ENCODE results near the gene R3HCC1L. TPM values are rescaled to one million over a fixed set of nuclear protein-coding genes. Genes with fewer than 3 reads are reported as not detected.

The R3HCC1L gene
- total RNA-seq, 1 experiment from 2014 or later, result 11.8 TPM

DNA sequence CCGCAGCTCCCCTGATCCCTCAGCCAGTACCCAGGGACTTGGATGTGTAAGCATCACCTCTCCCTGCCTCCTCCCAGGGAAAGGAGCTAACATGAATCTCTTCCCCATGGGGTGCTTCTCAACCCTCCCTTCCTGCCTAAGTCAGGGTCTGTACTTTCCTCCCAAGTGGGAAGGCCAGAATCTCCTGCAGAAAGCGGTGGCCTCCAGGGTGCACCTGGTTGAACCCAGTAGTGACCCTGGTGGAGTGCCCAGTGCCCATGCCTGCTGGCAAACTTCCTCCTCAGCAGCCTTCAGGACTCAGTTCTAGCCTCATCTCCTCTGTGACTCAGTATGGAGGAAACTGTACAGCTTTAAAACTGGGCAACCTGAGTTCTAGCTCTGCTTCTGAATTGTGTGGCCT lies 136.3 kb downstream of the R3HCC1L start:
- peaks cover 1% of the 10 kb centered on the region for H3K9me3 Mint-ChIP-seq (ENCODE audit: low read depth, unreplicated experiment)
- no TSS peak for BruUV-seq (replicated peaks)
- DNase-seq, result no peak
- H3K27ac Mint-ChIP-seq (ENCODE audit: unreplicated experiment), result no peak overlapping the region
- intact Hi-C loops (cut with micrococcal nuclease; ENCODE audit: unreplicated experiment), result no loop called here
- TF ChIP-seq, protein P1, sequence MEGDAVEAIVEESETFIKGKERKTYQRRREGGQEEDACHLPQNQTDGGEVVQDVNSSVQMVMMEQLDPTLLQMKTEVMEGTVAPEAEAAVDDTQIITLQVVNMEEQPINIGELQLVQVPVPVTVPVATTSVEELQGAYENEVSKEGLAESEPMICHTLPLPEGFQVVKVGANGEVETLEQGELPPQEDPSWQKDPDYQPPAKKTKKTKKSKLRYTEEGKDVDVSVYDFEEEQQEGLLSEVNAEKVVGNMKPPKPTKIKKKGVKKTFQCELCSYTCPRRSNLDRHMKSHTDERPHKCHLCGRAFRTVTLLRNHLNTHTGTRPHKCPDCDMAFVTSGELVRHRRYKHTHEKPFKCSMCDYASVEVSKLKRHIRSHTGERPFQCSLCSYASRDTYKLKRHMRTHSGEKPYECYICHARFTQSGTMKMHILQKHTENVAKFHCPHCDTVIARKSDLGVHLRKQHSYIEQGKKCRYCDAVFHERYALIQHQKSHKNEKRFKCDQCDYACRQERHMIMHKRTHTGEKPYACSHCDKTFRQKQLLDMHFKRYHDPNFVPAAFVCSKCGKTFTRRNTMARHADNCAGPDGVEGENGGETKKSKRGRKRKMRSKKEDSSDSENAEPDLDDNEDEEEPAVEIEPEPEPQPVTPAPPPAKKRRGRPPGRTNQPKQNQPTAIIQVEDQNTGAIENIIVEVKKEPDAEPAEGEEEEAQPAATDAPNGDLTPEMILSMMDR (IDR thresholded peaks at IDR 0.05; ENCODE audit: unreplicated experiment), result no peak
- H3K36me3 Mint-ChIP-seq (ENCODE audit: insufficient read depth, unreplicated experiment), result peaks cover 20% of the 10 kb centered on the region
- H3K4me1 Mint-ChIP-seq (ENCODE audit: low read depth, unreplicated experiment), result peaks cover 58% of the 10 kb centered on the region
- CTCF ChIA-PET, result interaction anchor here (2.4 kb wide), 1 partner anchor 38 kb away, joined by 9 read pairs; no protein-coding TSS in a partner anchor
- H3K4me3 Mint-ChIP-seq (ENCODE audit: low read depth, unreplicated experiment), result no peak overlapping the region
- no peaks in the 10 kb centered on the region for H3K27me3 Mint-ChIP-seq (ENCODE audit: unreplicated experiment)

DNA sequence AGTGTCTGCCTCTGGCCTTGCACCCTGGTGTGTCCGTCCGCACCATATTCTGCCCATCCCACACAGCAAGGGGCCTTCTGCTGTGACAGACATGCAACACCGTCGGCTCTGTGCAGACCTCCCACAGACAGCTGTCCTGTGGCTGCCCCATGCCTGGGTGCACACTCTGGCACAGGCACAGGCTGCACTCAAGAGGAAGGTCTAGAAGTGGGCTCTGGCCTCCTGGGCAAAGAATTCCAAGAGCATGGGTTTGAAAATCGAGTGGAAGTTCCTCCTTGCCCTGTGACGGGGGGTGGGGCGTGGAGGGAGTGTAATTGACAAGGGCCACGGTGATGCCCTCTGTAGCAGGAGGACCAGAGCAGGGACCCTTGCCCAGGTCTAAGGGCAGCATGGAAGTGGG lies 137.8 kb downstream of the R3HCC1L start:
- no TSS peak for BruUV-seq (replicated peaks)

DNA sequence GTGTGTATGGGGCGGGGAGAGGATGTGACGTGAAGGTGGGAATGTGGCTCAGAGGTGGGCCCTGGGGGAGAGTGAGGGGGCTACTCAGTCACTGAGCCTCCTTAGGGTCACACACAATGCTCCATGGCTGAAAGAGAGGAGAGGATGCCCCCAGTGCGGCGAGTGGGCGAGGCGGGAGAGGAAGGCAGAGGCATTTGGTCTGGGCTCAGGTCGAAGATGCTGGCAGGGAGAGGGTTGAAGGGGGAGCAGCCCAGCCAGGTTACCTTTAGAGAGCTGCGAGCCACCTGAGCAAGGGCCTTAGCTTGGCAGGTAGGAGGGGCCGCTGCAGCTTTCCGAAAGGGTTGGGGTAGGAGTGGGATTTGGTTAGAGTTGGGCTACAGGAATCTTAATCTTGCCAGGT lies 138.2 kb downstream of the R3HCC1L start:
- no peak for DNase-seq
- peaks cover 3% of the 10 kb centered on the region for H3K9me3 Mint-ChIP-seq (ENCODE audit: low read depth, unreplicated experiment)
- TF ChIP-seq, protein P1 (IDR thresholded peaks at IDR 0.05; ENCODE audit: unreplicated experiment), result no peak
- H3K36me3 Mint-ChIP-seq (ENCODE audit: insufficient read depth, unreplicated experiment), result peaks cover 20% of the 10 kb centered on the region
- no peaks in the 10 kb centered on the region for H3K27me3 Mint-ChIP-seq (ENCODE audit: unreplicated experiment)
- intact Hi-C loops (cut with micrococcal nuclease; ENCODE audit: unreplicated experiment), result no loop called here
- no peak overlapping the region for H3K27ac Mint-ChIP-seq (ENCODE audit: unreplicated experiment)
- CTCF ChIA-PET, result interaction anchor here (0.6 kb wide), 1 partner anchor 231 kb away, joined by 3 read pairs; no protein-coding TSS in a partner anchor
- H3K4me1 Mint-ChIP-seq (ENCODE audit: low read depth, unreplicated experiment), result peaks cover 44% of the 10 kb centered on the region
- no TSS peak for BruUV-seq (replicated peaks)
- H3K4me3 Mint-ChIP-seq (ENCODE audit: low read depth, unreplicated experiment), result no peak overlapping the region

More for the DNA sequence above, 137.8 kb downstream of the R3HCC1L start:
- Mint-ChIP-seq H3K36me3 (ENCODE audit: insufficient read depth, unreplicated experiment) (peaks cover 20% of the 10 kb centered on the region), H3K27me3 (ENCODE audit: unreplicated experiment) (no peaks in the 10 kb centered on the region), H3K27ac (ENCODE audit: unreplicated experiment) (no peak overlapping the region), H3K4me3 (ENCODE audit: low read depth, unreplicated experiment) (no peak overlapping the region), H3K9me3 (ENCODE audit: low read depth, unreplicated experiment) (peaks cover 3% of the 10 kb centered on the region), H3K4me1 (ENCODE audit: low read depth, unreplicated experiment) (peaks cover 44% of the 10 kb centered on the region)
- TF ChIP-seq, protein P1 (IDR thresholded peaks at IDR 0.05; ENCODE audit: unreplicated experiment), result no peak
- intact Hi-C loops (cut with micrococcal nuclease; ENCODE audit: unreplicated experiment), result no loop called here
- CTCF ChIA-PET, result interaction anchor here (0.6 to 0.8 kb wide), 2 partner anchors 37 to 231 kb away, joined by 3 read pairs; no protein-coding TSS in a partner anchor
- DNase-seq, result no peak

DNA sequence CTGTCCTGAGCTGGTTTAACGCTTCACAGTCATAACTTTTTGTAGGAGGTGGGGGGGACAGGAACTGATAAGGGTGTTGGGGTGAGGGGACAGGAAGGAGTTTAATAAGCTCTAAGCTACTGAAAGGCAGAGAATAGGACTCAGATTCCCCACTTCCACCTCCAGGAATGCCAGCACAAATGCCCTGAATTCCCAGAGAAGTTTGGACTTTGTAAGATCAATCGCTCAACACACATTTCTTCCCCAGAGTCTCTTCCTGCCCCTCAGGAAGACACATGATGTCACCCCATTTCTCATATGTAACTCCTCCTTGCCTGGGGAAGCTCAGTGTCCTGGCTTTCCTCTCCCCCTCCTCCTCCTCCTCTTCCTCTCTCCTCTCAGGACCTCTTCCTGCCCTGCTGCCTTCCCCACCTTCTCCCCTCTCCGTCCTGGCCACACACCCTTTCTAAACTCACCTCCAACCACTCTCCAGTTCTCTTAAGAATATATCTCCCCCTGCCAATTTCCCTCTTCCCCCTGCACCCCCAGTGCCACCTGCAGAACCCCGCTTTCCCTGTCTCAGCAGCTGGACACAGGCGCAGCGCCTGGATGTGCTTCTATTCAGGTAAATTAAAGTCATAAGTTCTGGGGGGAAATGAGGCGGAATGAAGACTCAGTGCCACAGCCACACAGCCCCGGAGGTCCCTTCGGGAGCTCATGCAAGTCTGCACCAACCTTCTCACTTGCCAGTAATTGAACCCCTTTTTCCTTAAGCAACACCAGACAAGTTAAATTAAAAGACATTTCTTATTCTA lies 138.8 kb downstream of the R3HCC1L start:
- H3K27me3 Mint-ChIP-seq (ENCODE audit: unreplicated experiment), result no peaks in the 10 kb centered on the region

More for the DNA sequence above, 138.8 kb downstream of the R3HCC1L start:
- no peak for DNase-seq
- BruUV-seq (replicated peaks), result no TSS peak
- peaks cover 20% of the 10 kb centered on the region for H3K36me3 Mint-ChIP-seq (ENCODE audit: insufficient read depth, unreplicated experiment)
- intact Hi-C loops (cut with micrococcal nuclease; ENCODE audit: unreplicated experiment), result no loop called here
- peaks cover 3% of the 10 kb centered on the region for H3K9me3 Mint-ChIP-seq (ENCODE audit: low read depth, unreplicated experiment)
- CTCF ChIA-PET, result interaction anchor here (0.6 kb wide), 1 partner anchor 232 kb away, joined by 3 read pairs; no protein-coding TSS in a partner anchor
- TF ChIP-seq, protein P1 (IDR thresholded peaks at IDR 0.05; ENCODE audit: unreplicated experiment), result no peak
- peaks cover 44% of the 10 kb centered on the region for H3K4me1 Mint-ChIP-seq (ENCODE audit: low read depth, unreplicated experiment)
- H3K4me3 Mint-ChIP-seq (ENCODE audit: low read depth, unreplicated experiment), result no peak overlapping the region
- H3K27ac Mint-ChIP-seq (ENCODE audit: unreplicated experiment), result no peak overlapping the region

All from Calu3 (cell line).